Astrocyte (in vitro differentiated cells and primary cell): ENCODE data around the gene CDC25A.

Source experiments
- EZH2 ChIP-seq: IDR thresholded peaks from 2 replicates; pipeline ENCODE4 v1.6.1; 2012; ENCODE audit warnings: mild to moderate bottlenecking, low read length, inconsistent platforms; ENCODE audit not compliant: insufficient read depth
- TF ChIP-seq, protein P1 (sequence below): IDR thresholded peaks from 2 replicates; pipeline ENCODE4 v1.5.1; 2011; ENCODE audit warnings: low read depth, mild to moderate bottlenecking, inconsistent platforms, low read length, moderate library complexity; ENCODE audit not compliant: insufficient read depth

DNA sequence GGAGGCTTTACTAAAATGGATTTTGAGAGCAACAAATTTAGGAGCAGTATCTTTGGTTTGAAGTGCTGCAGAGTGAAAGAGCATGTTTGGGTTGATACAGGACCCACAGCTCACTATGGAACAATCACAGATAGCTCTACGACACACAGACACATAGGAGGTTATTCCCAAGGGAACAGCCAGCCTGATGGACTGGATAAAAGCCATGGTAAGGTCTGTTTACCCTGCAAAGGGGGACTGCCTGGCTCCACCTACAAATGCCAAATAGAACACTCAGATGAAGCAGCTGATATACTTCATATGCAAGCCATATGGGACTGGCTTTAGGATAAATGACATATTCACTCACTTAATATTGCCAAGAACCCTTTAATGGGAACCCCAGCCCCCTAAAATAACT lies 75.4 kb downstream of the CDC25A start:
- TF ChIP-seq, protein P1, sequence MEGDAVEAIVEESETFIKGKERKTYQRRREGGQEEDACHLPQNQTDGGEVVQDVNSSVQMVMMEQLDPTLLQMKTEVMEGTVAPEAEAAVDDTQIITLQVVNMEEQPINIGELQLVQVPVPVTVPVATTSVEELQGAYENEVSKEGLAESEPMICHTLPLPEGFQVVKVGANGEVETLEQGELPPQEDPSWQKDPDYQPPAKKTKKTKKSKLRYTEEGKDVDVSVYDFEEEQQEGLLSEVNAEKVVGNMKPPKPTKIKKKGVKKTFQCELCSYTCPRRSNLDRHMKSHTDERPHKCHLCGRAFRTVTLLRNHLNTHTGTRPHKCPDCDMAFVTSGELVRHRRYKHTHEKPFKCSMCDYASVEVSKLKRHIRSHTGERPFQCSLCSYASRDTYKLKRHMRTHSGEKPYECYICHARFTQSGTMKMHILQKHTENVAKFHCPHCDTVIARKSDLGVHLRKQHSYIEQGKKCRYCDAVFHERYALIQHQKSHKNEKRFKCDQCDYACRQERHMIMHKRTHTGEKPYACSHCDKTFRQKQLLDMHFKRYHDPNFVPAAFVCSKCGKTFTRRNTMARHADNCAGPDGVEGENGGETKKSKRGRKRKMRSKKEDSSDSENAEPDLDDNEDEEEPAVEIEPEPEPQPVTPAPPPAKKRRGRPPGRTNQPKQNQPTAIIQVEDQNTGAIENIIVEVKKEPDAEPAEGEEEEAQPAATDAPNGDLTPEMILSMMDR, result no peak
- TF ChIP-seq EZH2, result no peak
